BJ (cell line): ENCODE data around the gene NXPE3. TPM values are rescaled to one million over a fixed set of nuclear protein-coding genes. Genes with fewer than 3 reads are reported as not detected.

Source experiments
- CTCF ChIA-PET: fragments of 350-600 bp; formaldehyde crosslinking; extraction: SDS; loops from one replicate; lab custom pipeline; 2021; ENCODE audit warnings: antibody characterized with exemption, inconsistent platforms; lab: Yijun Ruan, JAX
- POLR2A ChIA-PET: fragments of 300-600 bp; sonication (Branson Sonifier 250); formaldehyde crosslinking; extraction: SDS; loops from one replicate; lab custom pipeline; 2021; ENCODE audit warnings: antibody characterized with exemption; lab: Charles Lee
- DNase-seq: peaks from one replicate; pipeline ENCODE4 v3.0.0-alpha.2; 2011; ENCODE audit warnings: low read depth
- H3K27me3 ChIP-seq: 2 replicates; pipeline ENCODE4 v1.6.0; 2011; ENCODE audit warnings: low read length; ENCODE audit not compliant: control insufficient read depth, insufficient read depth
- H3K36me3 ChIP-seq: 2 replicates; pipeline ENCODE4 v1.5.1; 2011; ENCODE audit warnings: low read length; ENCODE audit not compliant: control insufficient read depth, insufficient read depth
- H3K4me3 ChIP-seq: 2 replicates; pipeline ENCODE4 v1.5.1; 2011; ENCODE audit warnings: low read depth, mild to moderate bottlenecking, control low read depth, low read length
- CTCF ChIP-seq: IDR thresholded peaks from 2 replicates; pipeline ENCODE4 v1.5.1; 2011; ENCODE audit warnings: low read depth, mild to moderate bottlenecking, control low read depth, inconsistent platforms, low read length, moderate library complexity; ENCODE audit not compliant: insufficient read depth
- polyA plus RNA-seq: library from polyadenylated mRNA; depleted of rRNA; stranded (reverse); fragments of >200 nt; gene quantifications from 2 replicates; pipeline ENCODE4 v1.2.3, GENCODE V29; 2011

Gene NXPE3
- polyA plus RNA-seq, 1 experiment, result 30.3 TPM

GRCh38 chr3:101851072-101851770 lies 72.2 kb downstream of the NXPE3 start:
- peak overlapping the region; percentile 67 for H3K4me3 ChIP-seq
- peaks cover 18% of the 10 kb centered on the region for H3K36me3 ChIP-seq
- POLR2A ChIA-PET, result interaction anchor here (0.5 to 0.6 kb wide), 2 partner anchors 23 to 1359 kb away, joined by 3 read pairs; partner anchors contain the start of gene TMEM45A
- no peak for DNase-seq
- CTCF ChIA-PET, result interaction anchor here (1.4 to 3.1 kb wide), 3 partner anchors 37 to 378 kb away, joined by 5 to 17 read pairs (median 10); no protein-coding TSS in a partner anchor
- TF ChIP-seq CTCF, result no peak
- H3K27me3 ChIP-seq, result no peaks in the 10 kb centered on the region

- Histone ChIP-seq H3K36me3 (peaks cover 23% of the 10 kb centered on the region), H3K4me3 (peak overlapping the region; percentile 67), H3K27me3 (no peaks in the 10 kb centered on the region)
- no peak for DNase-seq
- POLR2A ChIA-PET, result interaction anchor here (0.5 to 0.6 kb wide), 2 partner anchors 24 to 1360 kb away, joined by 3 read pairs; partner anchors contain the start of gene TMEM45A
- TF ChIP-seq CTCF, result no peak
- CTCF ChIA-PET, result interaction anchor here (1.1 to 3.1 kb wide), 4 partner anchors 38 to 377 kb away, joined by 3 to 17 read pairs (median 8); no protein-coding TSS in a partner anchor
Measured at GRCh38 chr3:101851850-101852714, 73.1 kb downstream of the NXPE3 start.

- CTCF ChIA-PET, result interaction anchor here (2.8 to 3.1 kb wide), 2 partner anchors 39 to 372 kb away, joined by 10 to 17 read pairs; no protein-coding TSS in a partner anchor
- no peak for TF ChIP-seq CTCF
- POLR2A ChIA-PET, result no interaction called here
- DNase-seq, result no peak
- Histone ChIP-seq H3K27me3 (no peaks in the 10 kb centered on the region), H3K36me3 (peaks cover 27% of the 10 kb centered on the region), H3K4me3 (no peak overlapping the region)
Measured at GRCh38 chr3:101852983-101853840, 74.2 kb downstream of the NXPE3 start.

GRCh38 chr3:101853982-101854381 lies 75.0 kb downstream of the NXPE3 start:
- no peak for TF ChIP-seq CTCF
- CTCF ChIA-PET, result interaction anchor here (1.1 to 3.1 kb wide), 3 partner anchors 10 to 371 kb away, joined by 3 to 17 read pairs (median 10); no protein-coding TSS in a partner anchor
- no peak overlapping the region for H3K4me3 ChIP-seq
- DNase-seq, result no peak
- peaks cover 30% of the 10 kb centered on the region for H3K36me3 ChIP-seq
- POLR2A ChIA-PET, result no interaction called here
- H3K27me3 ChIP-seq, result no peaks in the 10 kb centered on the region
